GM12891 (cell line): Measurements from ENCODE around the gene POU6F2.

Experiments used
- DNase-seq: peaks from one replicate; pipeline ENCODE4 v3.0.0; 2011; ENCODE audit warnings: low spot score; ENCODE audit not compliant: insufficient read length
- FAIRE-seq: peaks from 2 replicates; lab custom pipeline; 2011; peaks lifted over from hg19 to GRCh38; lab: Jason Lieb, UNC
- PAX5 ChIP-seq: IDR thresholded peaks from 2 replicates; pipeline ENCODE4 v1.6.1; 2011; ENCODE audit warnings: low read length, moderate library complexity, mild to moderate bottlenecking; ENCODE audit not compliant: insufficient read depth, severe bottlenecking
- POLR2A ChIP-seq: IDR thresholded peaks from 2 replicates; pipeline ENCODE4 v1.6.1; 2011; ENCODE audit warnings: low read depth, low read length, control low read depth
- POLR2AphosphoS5 ChIP-seq: IDR thresholded peaks from 2 replicates; pipeline ENCODE4 v1.6.1; 2011; ENCODE audit warnings: low read depth, low read length, control low read depth
- POU2F2 ChIP-seq: IDR thresholded peaks from 2 replicates; pipeline ENCODE4 v1.6.1; 2011; ENCODE audit warnings: low read depth, mild to moderate bottlenecking, control low read depth, low read length, moderate library complexity
- SPI1 ChIP-seq: IDR thresholded peaks from 2 replicates; pipeline ENCODE4 v1.6.1; 2011; ENCODE audit warnings: low read depth, low read length, control low read depth
- TAF1 ChIP-seq: IDR thresholded peaks from 2 replicates; pipeline ENCODE4 v1.6.1; 2011; ENCODE audit warnings: low read depth, low read length, control low read depth

The POU6F2 gene

GRCh38 chr7:39086638-39087360, 109.1 kb downstream of the POU6F2 start:
- no peak for TF ChIP-seq POLR2AphosphoS5
- TF ChIP-seq POLR2A, result no peak
- no peak for TF ChIP-seq SPI1
- TF ChIP-seq POU2F2, result no peak
- no peak for TF ChIP-seq PAX5
- no peak for TF ChIP-seq TAF1
- FAIRE-seq, result no peak
- DNase-seq, result no peak

- no peak for DNase-seq
- TF ChIP-seq TAF1, result no peak
- no peak for TF ChIP-seq SPI1
- no peak for TF ChIP-seq PAX5
- TF ChIP-seq POLR2A, result no peak
- no peak for TF ChIP-seq POLR2AphosphoS5
- no peak for TF ChIP-seq POU2F2
- FAIRE-seq, result no peak
These were observed 111.3 kb downstream of the POU6F2 start for GRCh38 chr7:39088730-39089593.

- DNase-seq, result no peak
- TF ChIP-seq POLR2A, result no peak
- no peak for FAIRE-seq
These were observed 113.4 kb downstream of the POU6F2 start for GRCh38 chr7:39091145-39091544.

GRCh38 chr7:39091774-39092173, 114.1 kb downstream of the POU6F2 start:
- TF ChIP-seq POU2F2 (no peak), POLR2AphosphoS5 (no peak), SPI1 (no peak), POLR2A (no peak), PAX5 (no peak), TAF1 (no peak)
- no peak for DNase-seq
- FAIRE-seq, result no peak

- TF ChIP-seq TAF1 (no peak), PAX5 (no peak), POU2F2 (no peak), SPI1 (no peak), POLR2A (no peak), POLR2AphosphoS5 (no peak)
- DNase-seq (no peak), FAIRE-seq (no peak)
These were observed 117.0 kb downstream of the POU6F2 start for GRCh38 chr7:39094731-39095130.

GRCh38 chr7:39095875-39096619, 118.3 kb downstream of the POU6F2 start:
- no peak for DNase-seq
- no peak for FAIRE-seq
- TF ChIP-seq POLR2AphosphoS5 (no peak), POU2F2 (no peak), PAX5 (no peak), POLR2A (no peak), TAF1 (no peak), SPI1 (no peak)

- DNase-seq, result no peak
- no peak for FAIRE-seq
- TF ChIP-seq PAX5 (no peak), SPI1 (no peak), TAF1 (no peak), POLR2AphosphoS5 (no peak), POLR2A (no peak), POU2F2 (no peak)
These were observed 120.8 kb downstream of the POU6F2 start for GRCh38 chr7:39098506-39098905.

GRCh38 chr7:39099146-39099545, 121.4 kb downstream of the POU6F2 start:
- FAIRE-seq, result no peak
- DNase-seq, result no peak
- TF ChIP-seq POU2F2 (no peak), PAX5 (no peak), TAF1 (no peak), POLR2AphosphoS5 (no peak), POLR2A (no peak), SPI1 (no peak)

GRCh38 chr7:39100270-39100669, 122.6 kb downstream of the POU6F2 start:
- DNase-seq (no peak), FAIRE-seq (no peak)
- TF ChIP-seq PAX5 (no peak), POLR2A (no peak), SPI1 (no peak), TAF1 (no peak), POLR2AphosphoS5 (no peak), POU2F2 (no peak)
